Astrocyte (in vitro differentiated cells and primary cell): ENCODE results near the gene UBE2S.

ENCODE experiments used
- CTCF ChIP-seq: IDR thresholded peaks from 2 replicates; pipeline ENCODE4 v1.5.1; 2011; ENCODE audit warnings: low read depth, mild to moderate bottlenecking, inconsistent platforms, low read length, moderate library complexity; ENCODE audit not compliant: insufficient read depth
- EZH2 ChIP-seq: IDR thresholded peaks from 2 replicates; pipeline ENCODE4 v1.6.1; 2012; ENCODE audit warnings: mild to moderate bottlenecking, low read length, inconsistent platforms; ENCODE audit not compliant: insufficient read depth

GRCh38 chr19:55432241-55432959, 24.8 kb upstream of the UBE2S start:
- TF ChIP-seq CTCF = no peak
- no peak for TF ChIP-seq EZH2
